Cardiac muscle cell (in vitro differentiated cells and primary cell): ENCODE data around the gene GAB3. TPM values are rescaled to one million over a fixed set of nuclear protein-coding genes. Genes with fewer than 3 reads are reported as not detected.
A peak's percentile ranks its signal among the peaks of the same experiment; 100 is the strongest.

Source experiments
- DNase-seq, 2 donors: peaks; one replicate each; pipeline versions ENCODE4 v3.0.0 to v3.0.0-alpha.2; 2010 to 2017; ENCODE audit warnings: low read depth in 1 of 2, low spot score in 1 of 2
- H3K27ac ChIP-seq: fragments of 200-600 bp; sonication (generic); 2 replicates; pipeline ENCODE4 v1.5.1; 2016
- H3K27me3 ChIP-seq: fragments of 200-600 bp; sonication (generic); 2 replicates; pipeline ENCODE4 v1.6.0; 2016; ENCODE audit warnings: control low read depth
- H3K36me3 ChIP-seq: fragments of 200-600 bp; sonication (generic); 2 replicates; pipeline ENCODE4 v1.5.1; 2016; ENCODE audit warnings: control low read depth
- H3K4me1 ChIP-seq: fragments of 200-600 bp; sonication (generic); 2 replicates; pipeline ENCODE4 v1.8.1; 2017; ENCODE audit warnings: low read depth, mild to moderate bottlenecking, mixed run types
- H3K4me3 ChIP-seq: fragments of 200-600 bp; sonication (generic); 2 replicates; pipeline ENCODE4 v1.5.1; 2016; ENCODE audit warnings: mild to moderate bottlenecking
- H3K9me3 ChIP-seq: fragments of 200-600 bp; sonication (generic); 2 replicates; pipeline ENCODE4 v1.5.1; 2017; ENCODE audit warnings: low read depth, mild to moderate bottlenecking, control low read depth
- polyA plus RNA-seq: library from polyadenylated mRNA; unstranded; fragments of >200 nt; fragmentation: Nextera tagmentation; extraction: Ambion mirVana; gene quantifications from 2 replicates; pipeline ENCODE4 v1.2.1, GENCODE V29; 2016
- total RNA-seq: library from RNA; depleted of rRNA; stranded (reverse); fragments of >200 nt; gene quantifications from 2 replicates; pipeline ENCODE4 v1.2.3, GENCODE V29; 2016
- TF ChIP-seq, protein P1 (sequence below): IDR thresholded peaks from 2 replicates; pipeline ENCODE4 v1.5.1; 2012; ENCODE audit warnings: low read depth, mild to moderate bottlenecking, low read length

Gene GAB3
- total and polyA plus RNA-seq, 2 experiments from 2014 or later: 0.45 TPM; not detected in 1

DNA sequence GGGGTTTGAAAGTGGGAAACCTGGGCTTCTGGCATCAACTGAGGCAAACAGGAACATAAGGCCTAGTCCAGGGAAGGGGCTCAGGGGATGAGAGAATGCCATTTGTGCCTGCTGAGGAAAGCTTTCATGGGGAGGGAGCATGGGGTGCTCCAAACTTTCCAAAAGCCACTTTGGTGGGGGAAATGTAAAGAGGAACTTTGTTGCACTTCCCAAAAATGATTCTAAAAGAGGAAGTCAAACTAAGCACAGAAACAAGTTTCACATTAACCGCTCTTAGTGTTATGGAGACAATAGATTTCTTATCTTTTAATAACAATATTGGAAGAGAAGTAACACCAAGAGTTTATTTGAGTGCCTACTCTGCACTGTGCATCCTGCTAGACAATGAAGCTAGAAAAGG lies 32.3 kb downstream of the GAB3 start:
- TF ChIP-seq, protein P1, sequence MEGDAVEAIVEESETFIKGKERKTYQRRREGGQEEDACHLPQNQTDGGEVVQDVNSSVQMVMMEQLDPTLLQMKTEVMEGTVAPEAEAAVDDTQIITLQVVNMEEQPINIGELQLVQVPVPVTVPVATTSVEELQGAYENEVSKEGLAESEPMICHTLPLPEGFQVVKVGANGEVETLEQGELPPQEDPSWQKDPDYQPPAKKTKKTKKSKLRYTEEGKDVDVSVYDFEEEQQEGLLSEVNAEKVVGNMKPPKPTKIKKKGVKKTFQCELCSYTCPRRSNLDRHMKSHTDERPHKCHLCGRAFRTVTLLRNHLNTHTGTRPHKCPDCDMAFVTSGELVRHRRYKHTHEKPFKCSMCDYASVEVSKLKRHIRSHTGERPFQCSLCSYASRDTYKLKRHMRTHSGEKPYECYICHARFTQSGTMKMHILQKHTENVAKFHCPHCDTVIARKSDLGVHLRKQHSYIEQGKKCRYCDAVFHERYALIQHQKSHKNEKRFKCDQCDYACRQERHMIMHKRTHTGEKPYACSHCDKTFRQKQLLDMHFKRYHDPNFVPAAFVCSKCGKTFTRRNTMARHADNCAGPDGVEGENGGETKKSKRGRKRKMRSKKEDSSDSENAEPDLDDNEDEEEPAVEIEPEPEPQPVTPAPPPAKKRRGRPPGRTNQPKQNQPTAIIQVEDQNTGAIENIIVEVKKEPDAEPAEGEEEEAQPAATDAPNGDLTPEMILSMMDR: no peak
- Histone ChIP-seq H3K4me1 (no peaks in the 10 kb centered on the region), H3K27ac (no peak overlapping the region), H3K9me3 (no peaks in the 10 kb centered on the region), H3K27me3 (no peaks in the 10 kb centered on the region), H3K36me3 (no peaks in the 10 kb centered on the region), H3K4me3 (no peak overlapping the region)
- DNase-seq: no peak

DNA sequence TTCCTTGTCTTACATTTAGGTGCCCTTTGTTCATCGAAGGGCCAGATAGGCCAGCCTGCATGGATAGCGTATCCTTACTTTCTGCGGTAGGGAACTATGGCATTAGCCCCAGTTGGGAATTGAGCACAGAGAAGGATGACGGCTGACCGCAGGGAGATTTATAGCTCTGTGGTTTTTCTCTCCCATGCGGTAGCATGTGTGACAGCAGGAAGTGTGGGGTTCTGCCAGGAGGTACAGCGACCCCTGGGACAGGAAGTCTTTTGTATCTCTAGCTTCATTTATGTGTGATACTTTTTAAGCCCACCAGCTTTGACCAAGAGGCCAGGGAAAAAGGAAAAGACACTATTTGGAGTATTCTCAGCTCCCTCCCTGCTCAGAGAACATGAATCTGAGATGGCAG lies 33.1 kb downstream of the GAB3 start:
- H3K27me3 ChIP-seq: no peaks in the 10 kb centered on the region
- peak in 1 of 2 donors; percentile 72 for DNase-seq
- no peaks in the 10 kb centered on the region for H3K4me1 ChIP-seq
- no peaks in the 10 kb centered on the region for H3K36me3 ChIP-seq
- TF ChIP-seq, protein P1: peak; percentile 13
- H3K27ac ChIP-seq: no peak overlapping the region
- no peak overlapping the region for H3K4me3 ChIP-seq
- H3K9me3 ChIP-seq: no peaks in the 10 kb centered on the region

DNA sequence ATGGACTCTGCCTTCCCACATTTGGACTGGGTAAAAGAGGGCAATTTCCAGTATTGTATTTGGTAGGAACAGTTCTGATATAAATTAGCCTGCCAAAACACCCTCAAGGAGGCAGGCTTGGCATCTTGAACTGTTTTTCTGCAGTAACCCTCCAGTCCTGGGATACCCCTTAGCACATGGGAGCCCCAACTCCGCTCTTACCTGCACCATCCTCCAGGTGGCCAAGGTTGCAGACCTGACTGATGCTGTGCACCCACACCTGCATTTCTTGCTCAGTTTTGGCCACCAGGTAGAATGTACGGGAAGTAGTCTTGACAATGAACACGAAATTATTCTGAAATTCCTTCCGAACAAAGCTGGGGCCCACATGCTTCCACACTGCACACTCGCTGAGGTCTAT lies 35.1 kb downstream of the GAB3 start:
- H3K4me3 ChIP-seq: no peak overlapping the region
- no peaks in the 10 kb centered on the region for H3K36me3 ChIP-seq
- TF ChIP-seq, protein P1: no peak
- no peaks in the 10 kb centered on the region for H3K4me1 ChIP-seq
- no peak overlapping the region for H3K27ac ChIP-seq
- H3K27me3 ChIP-seq: no peaks in the 10 kb centered on the region
- no peaks in the 10 kb centered on the region for H3K9me3 ChIP-seq
- no peak for DNase-seq

DNA sequence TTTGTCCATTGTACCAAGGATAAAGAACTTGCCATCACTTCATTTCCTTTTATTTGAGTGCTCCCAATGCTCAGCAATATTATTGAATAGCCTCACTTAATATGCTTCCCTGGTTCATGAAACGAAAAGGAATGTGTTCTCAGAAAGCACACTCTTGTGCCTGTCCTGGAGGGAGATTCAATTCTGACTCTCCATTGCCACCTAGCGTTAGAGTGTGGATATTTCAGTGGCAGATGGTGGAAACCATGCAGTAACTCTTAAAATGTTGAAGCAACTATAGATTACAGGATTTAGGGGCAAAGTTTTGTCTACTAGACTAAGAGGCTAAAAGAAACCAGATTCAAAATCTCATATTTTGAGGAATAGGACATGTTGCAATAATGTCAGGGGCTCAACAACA lies 36.0 kb downstream of the GAB3 start:
- Histone ChIP-seq H3K36me3 (no peaks in the 10 kb centered on the region), H3K9me3 (no peaks in the 10 kb centered on the region), H3K4me1 (no peaks in the 10 kb centered on the region), H3K27me3 (no peaks in the 10 kb centered on the region), H3K4me3 (no peak overlapping the region), H3K27ac (no peak overlapping the region)
- TF ChIP-seq, protein P1: peak; percentile 66
- peak; percentile 35 to 67 for DNase-seq

DNA sequence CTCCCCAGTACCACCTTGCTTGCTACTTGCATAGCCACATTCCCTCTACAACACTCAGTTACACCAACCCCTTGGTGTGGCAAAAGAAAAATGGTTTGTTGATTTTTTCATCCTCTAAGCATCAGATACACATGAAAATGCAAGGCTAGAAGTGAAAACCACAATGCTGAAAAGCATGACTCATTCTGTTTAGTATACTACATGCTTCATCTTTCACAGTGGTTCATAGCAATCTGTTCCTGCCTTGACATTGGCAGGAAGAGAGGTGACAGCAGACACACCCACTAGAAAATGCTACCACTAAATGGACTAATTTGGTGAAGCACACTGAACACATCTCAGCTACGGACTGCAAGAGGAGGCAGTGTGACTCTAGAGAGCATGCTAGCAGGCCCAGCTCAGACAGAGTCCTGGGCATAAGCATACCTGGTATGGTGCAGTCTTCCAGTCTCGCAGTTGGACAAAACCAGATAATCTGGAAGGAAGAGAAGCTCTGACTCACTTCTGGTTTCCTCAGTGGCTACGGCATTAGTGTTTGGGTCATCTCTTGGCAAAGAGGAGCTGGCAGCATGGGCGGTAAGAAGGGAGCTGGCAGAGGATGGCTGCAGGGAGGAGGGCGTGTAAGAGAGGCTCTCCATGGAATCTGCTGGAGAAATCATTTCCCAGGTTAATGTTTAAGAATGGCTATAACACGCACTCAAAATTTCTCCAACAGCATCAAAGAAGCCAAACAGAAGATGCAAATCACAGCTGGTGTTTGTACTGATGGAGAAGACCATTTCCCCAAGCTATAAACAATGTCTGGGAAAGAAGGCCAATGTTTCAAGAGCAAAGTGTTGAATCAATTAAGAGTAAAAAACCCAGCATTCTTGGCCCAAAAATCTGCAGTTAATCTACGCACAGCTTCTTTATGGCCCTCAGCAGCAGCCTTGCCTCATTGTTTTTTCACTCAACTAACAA lies 37.8 kb downstream of the GAB3 start:
- no peaks in the 10 kb centered on the region for H3K4me1 ChIP-seq
- TF ChIP-seq, protein P1: no peak
- DNase-seq: peak in 1 of 2 donors; percentile 64
- no peak overlapping the region for H3K4me3 ChIP-seq
- no peaks in the 10 kb centered on the region for H3K36me3 ChIP-seq
- no peak overlapping the region for H3K27ac ChIP-seq
- no peaks in the 10 kb centered on the region for H3K9me3 ChIP-seq
- no peaks in the 10 kb centered on the region for H3K27me3 ChIP-seq
